ENCODE measurements around the gene C12orf42.
"Not testable (repeated sequence)": the region's sequence is repeated elsewhere in the genome, so short reads cannot be mapped to it uniquely, and the experiment has no call there.

Gene C12orf42

DNA sequence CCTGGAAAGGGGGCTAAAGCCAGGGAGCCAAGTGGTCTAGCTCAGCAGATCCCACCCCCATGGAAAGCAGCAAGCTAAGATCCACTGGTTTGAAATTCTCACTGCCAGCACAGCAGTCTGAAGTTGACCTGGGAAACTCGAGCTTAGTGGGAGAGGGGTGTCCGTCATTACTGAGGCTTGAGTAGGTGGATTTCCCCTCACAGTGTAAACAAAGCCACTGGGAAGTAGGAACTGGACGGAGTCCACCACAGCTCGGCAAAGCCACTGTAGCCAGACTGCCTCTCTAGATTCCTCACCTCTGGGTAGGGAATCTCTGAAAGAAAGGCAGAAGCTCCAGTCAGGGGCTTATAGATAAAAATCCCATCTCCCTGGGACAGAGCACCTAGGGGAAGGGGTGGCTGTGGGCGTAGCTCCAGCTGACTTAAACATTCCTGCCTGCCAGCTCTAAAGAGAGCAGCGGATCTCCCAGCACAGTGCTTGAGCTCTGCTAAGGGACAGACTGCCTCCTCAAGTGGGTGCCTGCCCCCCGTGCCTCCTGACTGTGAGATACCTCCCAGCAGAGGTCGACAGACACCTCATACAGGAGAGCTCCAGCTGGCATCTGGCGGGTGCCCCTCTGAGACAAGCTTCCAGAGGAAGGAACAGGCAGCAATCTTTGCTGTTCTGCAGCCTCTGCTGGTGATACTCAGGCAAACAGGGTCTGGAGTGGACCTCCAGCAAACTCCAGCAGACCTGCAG, 70.8 kb downstream of the C12orf42 start:
- not testable (repeated sequence) for DNase-seq (ENCODE audit: low read depth in 2 of 2)

- DNase-seq (ENCODE audit: low read depth in 2 of 2): no peak
Measured at GRCh38 chr12:103423516-103423910, 72.3 kb downstream of the C12orf42 start.

DNA sequence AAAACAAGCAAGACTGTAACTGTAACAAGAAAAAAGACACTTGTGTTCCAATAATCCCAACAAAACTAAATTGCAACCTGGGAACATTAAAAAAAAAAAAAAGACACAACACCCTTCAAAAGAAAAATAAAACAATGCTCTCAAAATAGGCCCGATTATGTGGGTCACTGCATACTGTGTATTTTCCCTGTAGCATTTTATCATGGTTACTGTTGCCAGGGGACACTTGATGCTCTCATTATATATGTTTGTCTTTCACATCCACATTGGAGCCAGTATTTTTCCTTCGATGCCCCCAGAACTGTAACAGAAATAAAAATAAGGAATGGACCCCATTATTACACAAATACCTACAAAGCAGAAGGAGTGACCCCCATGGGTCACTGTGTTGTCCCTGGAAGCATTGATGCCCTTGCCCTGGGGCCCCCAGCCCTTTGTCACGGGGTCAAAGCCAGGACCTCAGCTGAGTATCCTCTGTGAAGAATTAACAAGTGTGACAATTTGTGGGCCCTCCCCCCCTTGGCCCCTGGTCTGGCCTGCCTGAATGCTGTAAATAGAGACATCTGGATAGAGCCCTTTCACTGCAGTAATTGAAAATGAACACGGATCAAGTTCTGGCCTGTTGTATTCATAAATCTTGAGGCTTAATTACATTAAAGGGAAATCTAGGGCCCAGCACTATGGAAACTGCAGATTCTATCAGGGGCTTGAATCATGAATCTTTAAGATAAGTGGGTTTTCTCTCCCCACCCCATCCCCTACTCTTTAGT, 72.8 kb downstream of the C12orf42 start:
- no peak for DNase-seq (ENCODE audit: low read depth in 2 of 2)

GRCh38 chr12:103422328-103422727, 73.4 kb downstream of the C12orf42 start:
- DNase-seq (ENCODE audit: low read depth in 2 of 2): no peak

DNA sequence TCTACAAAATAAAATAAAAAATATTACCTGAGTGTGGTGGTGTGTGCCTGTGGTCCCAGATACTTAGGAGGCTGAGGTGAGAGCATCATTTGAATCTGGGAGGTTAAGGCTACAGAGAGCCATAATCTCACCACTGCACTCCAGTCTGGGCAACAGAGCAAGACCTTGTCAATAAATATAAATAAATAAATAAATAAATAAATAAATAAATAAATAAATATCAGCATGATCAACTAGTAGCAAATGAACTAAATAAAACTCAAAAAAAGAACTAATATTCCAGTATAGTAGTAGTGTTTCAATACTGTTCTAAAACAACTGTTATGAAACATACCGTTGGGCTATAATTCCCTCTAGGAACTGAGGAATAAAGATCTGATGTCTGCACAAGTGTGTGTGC, 74.4 kb downstream of the C12orf42 start:
- DNase-seq (ENCODE audit: low read depth in 2 of 2): no peak

- no peak for DNase-seq (ENCODE audit: low read depth in 2 of 2)
Measured at GRCh38 chr12:103415681-103416080, 80.1 kb downstream of the C12orf42 start.

GRCh38 chr12:103401421-103401820, 94.3 kb downstream of the C12orf42 start:
- no peak for DNase-seq (ENCODE audit: low read depth in 2 of 2)

- DNase-seq (ENCODE audit: low read depth in 2 of 2): no peak
Measured at GRCh38 chr12:103399986-103400385, 95.8 kb downstream of the C12orf42 start.

GRCh38 chr12:103397536-103397935, 98.2 kb downstream of the C12orf42 start:
- no peak for DNase-seq (ENCODE audit: low read depth in 2 of 2)

DNA sequence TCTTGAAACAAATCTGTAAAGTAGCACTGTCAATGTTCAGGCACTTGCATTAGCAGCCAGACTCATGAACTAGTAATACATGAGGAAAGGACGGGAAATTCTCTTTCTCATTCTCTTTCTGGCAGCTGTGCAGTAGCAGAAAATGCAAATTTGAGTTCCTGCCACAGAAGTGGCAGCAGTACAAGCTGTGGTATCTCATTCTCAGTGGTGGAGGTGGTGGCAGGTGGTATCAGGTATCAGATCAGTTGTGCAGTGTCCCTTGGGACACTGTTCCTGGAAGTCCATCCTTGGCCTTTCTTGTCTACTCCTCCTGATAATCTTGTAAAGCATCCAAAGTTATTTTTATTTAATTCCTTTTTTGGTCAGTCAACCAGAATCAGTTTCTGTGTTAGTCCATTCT, 103.0 kb downstream of the C12orf42 start:
- no peak for DNase-seq (ENCODE audit: low read depth in 2 of 2)

- DNase-seq (ENCODE audit: low read depth in 2 of 2): no peak
Measured at GRCh38 chr12:103391103-103391502, 104.7 kb downstream of the C12orf42 start.

GRCh38 chr12:103387385-103387784, 108.4 kb downstream of the C12orf42 start:
- DNase-seq (ENCODE audit: low read depth in 2 of 2): no peak

- DNase-seq (ENCODE audit: low read depth in 2 of 2): no peak
Measured at GRCh38 chr12:103386451-103386850, 109.3 kb downstream of the C12orf42 start.

DNA sequence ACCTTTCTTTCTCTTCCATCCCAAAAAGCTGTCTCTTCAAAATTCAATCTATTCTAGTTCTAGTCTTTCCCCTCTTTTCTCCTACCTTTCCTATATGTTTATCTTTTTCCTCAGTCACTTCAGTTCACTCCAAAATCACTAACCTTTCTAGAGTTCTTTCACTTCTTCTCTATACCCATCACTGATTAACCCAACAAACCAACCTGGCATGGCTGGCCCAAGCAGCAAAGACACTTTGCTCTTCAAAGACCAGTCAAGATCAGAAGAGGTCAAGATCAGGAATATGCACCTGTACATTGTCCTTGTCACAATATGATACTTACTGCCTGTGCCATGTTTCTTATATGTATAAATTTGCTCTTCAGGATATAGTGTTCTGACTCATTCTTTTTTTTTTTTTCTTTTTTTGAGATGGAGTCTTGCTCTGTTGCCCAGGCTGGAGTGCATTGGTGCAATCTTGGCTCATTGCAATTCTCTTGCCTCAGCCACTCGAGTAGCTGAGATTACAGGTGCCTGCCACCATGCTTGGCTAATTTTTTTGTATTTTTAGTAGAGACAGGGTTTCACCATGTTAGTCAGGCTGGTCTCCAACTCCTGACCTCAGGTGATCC, 112.9 kb downstream of the C12orf42 start:
- no peak for DNase-seq (ENCODE audit: low read depth in 2 of 2)

DNA sequence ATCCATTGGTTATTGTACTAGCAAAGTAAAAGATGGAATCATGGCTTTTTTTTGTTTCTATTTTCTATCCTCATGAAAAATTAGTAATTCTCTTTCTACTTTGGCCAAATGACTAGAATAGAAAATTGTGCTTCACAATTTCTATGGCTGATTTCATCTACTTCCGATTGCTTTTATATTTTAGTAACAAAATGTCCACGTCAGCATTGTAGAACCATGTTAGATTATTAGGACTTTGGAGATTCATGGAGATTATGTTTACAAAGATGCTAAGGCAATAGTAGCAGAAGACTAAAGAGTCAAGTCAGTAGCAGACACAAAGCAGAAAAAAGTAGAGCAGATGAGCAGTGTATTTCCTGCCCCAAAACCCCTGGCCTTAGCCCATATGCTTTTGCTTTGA, 113.6 kb downstream of the C12orf42 start:
- DNase-seq (ENCODE audit: low read depth in 2 of 2): no peak

- DNase-seq (ENCODE audit: low read depth in 2 of 2): no peak
Measured at GRCh38 chr12:103379670-103380069, 116.1 kb downstream of the C12orf42 start.

- DNase-seq (ENCODE audit: low read depth in 2 of 2): no peak
Measured at GRCh38 chr12:103373088-103373523, 122.7 kb downstream of the C12orf42 start.

GRCh38 chr12:103369929-103370328, 125.8 kb downstream of the C12orf42 start:
- no peak for DNase-seq (ENCODE audit: low read depth in 2 of 2)

DNA sequence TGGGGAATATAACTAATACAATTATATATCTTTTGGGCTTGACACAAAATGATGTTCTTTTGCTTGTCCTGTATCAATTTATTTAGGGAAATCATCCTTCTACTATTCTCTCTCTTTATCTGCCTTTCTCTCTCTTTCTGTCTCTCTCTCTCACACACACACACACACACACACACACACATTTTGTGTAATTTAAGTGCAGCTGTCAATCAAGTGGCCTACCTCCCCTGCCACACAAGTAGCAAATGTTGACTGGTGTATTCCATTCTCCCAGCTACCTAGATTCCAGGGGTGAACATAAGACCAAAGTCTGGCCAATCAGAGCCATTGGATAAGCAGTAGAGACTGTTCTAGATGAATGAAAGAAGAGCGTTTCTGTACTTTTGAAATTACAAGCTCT, 127.6 kb downstream of the C12orf42 start:
- no peak for DNase-seq (ENCODE audit: low read depth in 2 of 2)

DNA sequence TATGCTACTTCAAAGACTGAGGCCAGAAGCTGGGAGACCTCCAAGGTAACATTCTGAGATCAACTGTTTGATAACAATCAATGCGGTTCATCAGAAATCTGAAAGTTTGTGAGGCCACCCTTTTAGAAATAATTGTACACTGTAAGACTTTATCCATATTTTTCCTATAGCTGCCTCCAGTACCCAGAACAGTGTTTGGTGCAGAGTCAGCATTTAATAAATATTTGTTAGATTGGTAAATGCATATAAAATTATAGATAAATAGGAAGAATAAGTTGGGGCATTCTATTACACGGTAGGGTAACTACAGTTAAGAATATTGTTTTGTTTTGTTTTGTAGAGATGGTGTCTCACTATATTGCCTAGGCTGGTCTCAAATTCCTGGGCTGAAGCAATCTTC, 141.4 kb downstream of the C12orf42 start:
- DNase-seq (ENCODE audit: low read depth in 2 of 2): no peak

DNA sequence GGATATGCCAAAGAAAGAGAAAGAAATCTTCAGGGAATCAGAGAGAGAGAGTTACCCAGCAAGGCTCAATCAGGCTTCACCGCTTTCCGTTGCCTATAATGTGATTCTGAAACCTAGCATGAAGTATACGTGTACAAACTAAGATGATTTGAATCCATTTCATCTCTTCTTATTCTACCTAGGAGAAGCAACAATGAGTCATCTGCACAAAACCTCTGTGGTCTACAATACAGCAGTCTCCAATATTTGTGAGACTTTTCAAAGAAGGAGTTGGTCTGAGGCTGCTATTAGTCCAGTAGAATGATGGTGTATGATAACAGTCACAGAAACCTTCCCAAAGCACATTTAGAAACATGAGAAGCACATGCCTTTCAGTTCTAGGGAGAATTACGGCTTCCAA, 141.9 kb downstream of the C12orf42 start:
- DNase-seq (ENCODE audit: low read depth in 2 of 2): no peak

GRCh38 chr12:103350116-103350515, 145.7 kb downstream of the C12orf42 start:
- no peak for DNase-seq (ENCODE audit: low read depth in 2 of 2)

- DNase-seq (ENCODE audit: low read depth in 2 of 2): no peak
Measured at GRCh38 chr12:103348935-103349334, 146.8 kb downstream of the C12orf42 start.

Measured in stimulated activated CD4-positive, alpha-beta T cell treated with anti-CD3 and anti-CD28 coated beads, Interleukin-1b, Interleukin-23, amount 100 ng/mL, for 1 hour (primary cell).